ENCODE results near the gene POLR3H. TPM values are rescaled to one million over a fixed set of nuclear protein-coding genes. Genes with fewer than 3 reads are reported as not detected.
"Not testable (repeated sequence)": the region's sequence is repeated elsewhere in the genome, so short reads cannot be mapped to it uniquely, and the experiment has no call there.

POLR3H gene
- polyA plus RNA-seq, 4 donors = 25.7 to 30.5 (median 30.2) TPM

DNA sequence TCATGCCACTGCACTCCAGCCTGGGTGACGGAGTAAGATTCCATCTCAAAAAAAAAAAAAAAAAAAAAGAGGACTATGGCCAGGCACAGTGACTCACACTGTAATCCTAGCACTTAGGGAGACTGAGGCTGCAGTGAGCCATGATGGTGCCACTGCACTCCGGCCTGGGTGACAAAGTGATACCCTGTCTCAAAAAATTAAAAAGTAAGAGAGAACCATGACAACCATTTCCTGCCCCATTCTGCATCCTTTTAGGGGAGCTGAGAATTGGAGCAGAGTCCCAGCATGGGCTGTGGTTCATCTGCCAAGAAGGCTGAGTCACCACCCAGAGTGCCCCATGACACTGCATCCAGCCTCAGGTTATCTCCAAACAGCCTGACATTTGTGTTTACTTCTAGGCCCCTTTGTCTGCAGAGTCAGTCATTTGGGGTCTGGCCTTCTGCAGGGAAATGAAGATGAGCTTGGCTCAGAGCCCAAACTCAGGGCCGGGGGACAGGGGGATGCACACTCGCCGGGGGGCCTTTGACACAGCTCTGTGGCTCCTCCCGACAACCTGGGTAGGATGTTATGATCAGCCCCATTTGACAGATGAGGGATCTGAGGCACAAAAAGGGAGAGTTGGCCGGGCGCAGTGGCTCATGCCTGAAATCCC is 21.3 kb upstream of the POLR3H start:
- no peak for DNase-seq (ENCODE audit: low read depth in 4 of 4, low spot score in 3 of 4)

DNA sequence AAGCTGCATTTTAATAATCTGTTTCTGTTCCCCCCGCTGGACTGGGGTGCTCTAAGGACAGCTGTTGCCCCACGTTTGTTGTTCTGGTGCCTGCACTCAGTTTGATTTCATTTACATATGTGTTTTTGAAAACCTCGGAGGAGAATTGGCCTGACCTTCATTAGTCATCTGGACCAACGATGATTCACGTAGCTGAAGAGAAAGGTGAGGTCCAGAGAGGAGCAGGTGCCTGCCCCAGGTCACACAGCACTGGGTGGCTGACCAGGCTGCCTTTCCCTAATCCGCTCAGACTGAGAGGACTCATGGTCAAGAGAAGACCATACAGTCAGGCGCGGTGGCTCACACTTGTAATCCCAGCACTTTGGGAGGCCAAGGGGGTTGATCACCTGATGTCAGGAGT is 20.3 kb upstream of the POLR3H start:
- DNase-seq (ENCODE audit: low read depth in 4 of 4, low spot score in 3 of 4) = no peak

DNA sequence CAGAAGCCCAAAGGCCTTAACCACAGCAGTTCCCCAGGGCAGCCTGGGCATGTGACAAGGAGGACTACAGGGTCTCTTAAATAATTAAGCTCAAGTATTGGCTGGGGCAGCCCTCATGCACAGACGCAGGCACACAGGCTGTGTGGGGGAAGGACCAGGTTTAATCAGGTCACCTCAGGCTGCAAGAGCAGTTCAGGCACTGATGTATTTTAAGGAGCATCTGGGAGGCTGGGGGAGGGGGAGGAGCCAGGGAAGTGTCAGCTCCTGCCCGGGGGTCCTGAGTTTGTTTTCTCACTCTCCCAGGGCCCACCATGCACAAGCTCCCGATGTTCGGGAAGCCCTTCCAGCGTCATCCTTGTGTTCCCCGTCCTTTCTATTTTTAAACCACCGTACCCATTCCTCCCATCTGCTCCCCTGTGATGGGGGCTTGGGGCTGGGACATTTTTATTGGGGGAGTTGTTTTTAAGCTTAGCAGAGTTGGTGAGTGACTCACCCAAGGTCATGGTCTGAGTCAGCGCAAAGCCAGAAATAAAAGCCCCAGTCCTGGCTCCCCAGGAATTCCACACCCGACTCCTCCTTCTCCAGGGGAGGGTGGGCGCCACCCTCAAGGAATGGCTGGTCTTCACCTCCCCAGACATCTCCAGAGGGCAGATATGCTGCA is 18.9 kb upstream of the POLR3H start:
- no peak for DNase-seq (ENCODE audit: low read depth in 4 of 4, low spot score in 3 of 4)

DNA sequence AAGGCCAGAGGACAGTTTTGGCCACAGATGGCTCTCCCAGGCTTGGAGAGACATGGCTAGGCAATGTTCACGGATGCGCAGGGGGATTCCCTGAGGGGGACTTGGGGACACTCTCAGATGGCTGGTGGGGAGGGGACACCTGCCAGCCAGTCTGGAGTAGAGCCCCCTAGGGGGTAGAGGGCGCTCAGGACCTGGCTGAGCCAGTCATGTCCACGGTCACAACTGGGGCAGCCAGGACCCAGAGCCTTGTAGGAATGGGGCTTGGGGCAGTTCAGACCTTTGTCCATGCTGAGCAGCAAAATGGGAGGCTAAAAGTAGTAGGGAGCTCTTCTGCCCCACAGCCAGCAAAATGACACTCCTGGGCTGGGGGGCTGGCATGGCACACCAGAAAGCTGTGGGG is 18.2 kb upstream of the POLR3H start:
- no peak for DNase-seq (ENCODE audit: low read depth in 4 of 4, low spot score in 3 of 4)

DNA sequence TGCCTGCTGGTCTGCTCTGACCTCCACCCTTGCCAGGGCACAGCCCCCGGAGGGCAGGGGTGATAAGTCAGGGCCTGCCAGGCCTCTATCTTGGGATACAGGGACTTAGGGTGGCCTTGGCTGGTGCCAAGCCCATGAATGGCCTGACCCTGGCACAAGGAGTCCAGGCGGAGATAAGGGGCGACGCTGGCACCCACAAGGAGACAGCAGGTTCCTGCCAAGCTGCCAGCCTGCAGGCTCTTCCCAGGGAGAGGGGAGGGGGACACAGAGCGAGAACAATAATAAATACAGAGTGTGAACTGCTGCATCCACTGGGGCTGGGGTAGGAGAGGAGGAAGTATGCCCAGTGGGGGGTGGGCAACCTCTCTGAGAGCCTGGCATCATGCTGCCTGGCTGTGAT is 17.5 kb upstream of the POLR3H start:
- no peak for DNase-seq (ENCODE audit: low read depth in 4 of 4, low spot score in 3 of 4)

DNA sequence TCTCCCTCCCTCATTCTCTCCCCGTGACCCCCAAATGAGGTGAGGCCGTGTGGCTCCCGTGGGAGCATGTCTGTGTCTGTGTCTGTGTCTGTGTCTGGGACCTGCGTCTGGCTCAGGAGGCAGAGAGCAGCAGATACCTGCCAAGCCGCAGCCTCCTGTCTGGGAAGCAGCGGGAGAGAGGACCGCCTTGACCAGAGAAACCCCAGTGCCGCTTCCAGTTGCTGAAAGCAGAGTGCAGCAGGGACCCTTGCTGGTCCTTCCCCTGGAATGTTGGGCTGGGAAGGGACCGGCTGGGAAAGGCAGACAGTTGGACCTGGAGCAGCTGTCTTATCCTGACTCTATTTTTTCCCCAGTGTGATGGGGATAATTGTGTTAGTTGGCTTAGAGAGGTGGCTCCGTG is 17.1 kb upstream of the POLR3H start:
- DNase-seq (ENCODE audit: low read depth in 4 of 4, low spot score in 3 of 4) = no peak

DNA sequence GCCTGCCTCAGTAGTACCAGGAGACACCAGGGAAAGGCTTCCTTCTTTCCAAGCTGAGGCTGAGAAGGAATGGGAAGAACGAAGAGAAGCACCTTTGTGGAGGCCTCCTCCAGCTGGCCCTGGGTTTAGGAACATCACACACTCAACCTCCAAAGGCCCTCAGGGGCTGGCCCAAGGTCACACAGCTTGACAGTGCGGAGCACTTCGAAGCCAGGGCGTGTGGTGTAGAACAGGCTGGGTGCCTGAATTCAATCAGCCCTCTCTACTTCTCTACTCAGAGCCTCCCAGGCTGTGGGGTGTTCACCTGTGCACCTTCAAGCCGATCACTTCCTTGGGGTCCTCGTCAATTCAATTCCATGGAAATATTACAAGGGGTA is 15.8 kb upstream of the POLR3H start:
- DNase-seq (ENCODE audit: low read depth in 4 of 4, low spot score in 3 of 4) = no peak

DNA sequence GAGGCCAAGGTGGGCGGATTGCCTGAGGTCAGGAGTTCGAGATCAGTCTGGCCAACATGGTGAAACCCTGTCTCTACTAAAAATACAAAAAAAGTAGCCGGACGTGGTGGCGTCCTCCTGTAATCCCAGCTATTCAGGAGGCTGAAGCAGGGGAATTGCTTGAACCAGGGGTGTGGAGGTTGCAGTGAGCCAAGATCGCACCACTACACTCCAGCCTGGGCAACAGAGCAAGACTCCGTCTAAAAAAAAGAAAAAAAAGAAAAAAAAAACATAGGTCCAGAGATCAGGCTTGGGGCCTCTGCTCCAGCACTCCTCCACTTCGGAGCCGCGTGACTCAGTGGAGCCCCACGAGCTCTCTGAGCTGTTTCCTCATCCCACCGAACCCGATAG is 14.0 kb upstream of the POLR3H start:
- not testable (repeated sequence) for DNase-seq (ENCODE audit: low read depth in 4 of 4, low spot score in 3 of 4)

DNA sequence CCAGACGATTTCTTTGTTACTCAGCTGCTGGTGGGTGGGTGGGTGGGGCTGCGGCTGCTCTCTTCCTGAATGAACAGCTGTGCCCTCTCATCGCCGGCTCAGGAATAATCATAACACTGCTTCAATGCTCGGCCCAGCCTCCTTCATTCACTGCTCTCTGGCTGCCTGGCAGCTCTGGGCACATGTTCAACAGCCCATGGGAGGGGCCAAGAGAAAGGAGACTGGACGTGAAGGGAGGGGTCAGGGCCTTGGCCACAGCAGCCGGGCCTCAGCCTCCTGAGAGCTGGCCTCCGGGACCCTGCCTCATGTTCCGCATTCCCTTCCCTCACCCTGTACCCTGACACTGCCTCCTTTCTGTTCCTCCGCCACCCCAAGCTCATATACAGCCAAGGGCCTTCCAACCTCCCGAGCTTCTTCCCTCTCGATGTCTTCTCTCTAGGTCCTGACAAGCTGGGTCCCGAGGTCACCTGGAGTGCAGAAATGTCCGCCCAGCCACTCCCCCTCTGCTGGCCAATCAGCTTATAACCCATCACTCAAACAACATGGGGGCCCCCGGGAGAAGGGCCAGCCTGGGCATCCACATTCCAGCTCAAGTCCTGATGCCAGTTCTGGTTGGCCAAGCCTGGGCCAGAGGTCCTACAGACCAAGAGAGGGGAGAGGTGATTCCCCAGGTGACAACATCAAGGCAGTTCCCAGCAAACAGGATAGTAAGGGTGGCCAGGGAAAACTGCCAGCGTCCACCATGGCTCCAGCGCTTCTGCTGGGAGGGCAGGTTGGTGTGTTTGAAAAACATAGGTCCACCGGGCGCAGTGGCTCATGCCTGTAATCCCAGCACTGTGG is 13.4 kb upstream of the POLR3H start:
- DNase-seq (ENCODE audit: low read depth in 4 of 4, low spot score in 3 of 4) = no peak

DNA sequence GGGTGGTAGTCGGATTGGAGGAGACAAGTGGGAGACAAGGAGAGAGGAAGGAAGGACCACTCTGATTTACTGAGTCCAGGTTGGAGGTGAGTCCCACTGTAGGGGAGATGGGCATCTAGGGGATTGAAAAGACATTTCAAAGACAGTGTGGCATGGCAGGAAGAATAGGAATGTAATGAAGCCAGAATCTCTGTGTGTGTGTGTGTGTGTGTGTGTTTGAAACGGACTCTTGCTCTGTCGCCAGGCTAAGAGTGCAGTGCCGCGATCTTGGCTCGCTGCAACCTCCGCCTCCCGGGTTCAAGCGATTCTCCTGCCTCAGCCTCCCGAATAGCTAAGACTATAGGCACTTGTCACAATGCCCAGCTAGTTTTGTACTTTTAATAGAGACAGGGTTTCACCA is 12.3 kb upstream of the POLR3H start:
- DNase-seq (ENCODE audit: low read depth in 4 of 4, low spot score in 3 of 4) = no peak

DNA sequence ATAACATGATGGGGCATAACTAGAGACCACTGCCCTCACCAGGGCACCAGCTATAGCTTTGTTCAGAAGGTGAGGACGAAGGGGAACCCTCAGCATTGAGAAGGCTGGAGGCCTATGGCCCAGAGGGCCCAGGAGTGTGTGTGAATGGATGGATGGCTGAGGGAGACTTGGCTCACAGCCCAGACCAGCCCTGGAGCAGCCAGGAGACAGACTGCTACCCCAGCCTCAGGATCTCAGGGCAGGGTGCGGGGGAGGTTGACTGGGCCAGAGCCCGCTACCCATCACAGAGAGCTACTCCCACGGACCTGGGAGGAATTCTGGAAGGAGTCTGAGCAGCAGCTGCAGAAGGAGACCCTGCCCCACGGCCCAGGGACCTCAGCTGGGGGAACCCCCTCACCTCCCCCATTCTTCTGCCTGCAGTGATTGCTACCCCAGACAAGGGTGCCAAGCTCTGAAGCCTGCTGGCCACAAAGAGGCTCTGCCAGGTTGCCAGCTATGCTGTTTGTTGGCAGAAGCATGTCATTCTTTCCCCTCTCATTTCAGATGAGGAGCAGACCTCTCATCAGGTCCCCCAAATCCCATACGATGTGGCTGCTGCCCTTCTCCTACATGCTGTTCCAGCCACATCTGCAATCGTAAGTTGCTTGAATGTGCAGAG is 11.2 kb upstream of the POLR3H start:
- DNase-seq (ENCODE audit: low read depth in 4 of 4, low spot score in 3 of 4) = no peak

DNA sequence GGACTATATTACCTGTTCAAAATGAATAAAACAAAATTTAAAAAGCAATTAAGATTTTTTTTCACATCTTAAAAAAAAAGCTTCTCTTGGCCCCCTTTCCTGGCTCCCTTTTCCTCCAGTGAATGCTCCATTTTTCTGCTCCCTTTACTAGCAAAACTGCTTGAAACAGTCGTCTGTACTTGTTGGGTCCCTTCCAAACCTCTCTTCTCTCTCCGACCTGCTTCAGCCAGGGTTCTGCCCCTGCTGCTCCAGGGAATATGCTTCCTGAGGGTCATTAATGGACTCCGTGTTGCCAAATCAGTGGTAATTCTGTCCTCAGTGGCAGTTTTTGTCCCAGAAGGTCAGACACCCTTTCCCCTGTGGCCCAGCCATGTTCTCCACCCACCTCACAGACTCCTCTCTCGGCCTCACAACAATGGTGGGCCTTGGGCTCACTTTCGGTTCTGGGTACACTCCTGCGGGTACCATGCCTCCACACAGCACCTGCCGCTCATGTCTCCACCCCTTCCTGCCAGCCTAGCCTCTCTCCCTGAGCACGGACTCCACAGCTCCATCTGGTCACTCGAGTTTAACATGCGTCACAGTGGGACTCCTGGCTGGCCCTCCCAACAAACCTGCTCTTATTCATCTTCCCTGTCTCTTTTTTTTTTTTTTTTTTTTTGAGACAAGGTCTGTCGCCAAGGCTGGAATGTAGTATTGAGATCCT is 7.8 kb upstream of the POLR3H start:
- DNase-seq (ENCODE audit: low read depth in 4 of 4, low spot score in 3 of 4) = no peak

DNA sequence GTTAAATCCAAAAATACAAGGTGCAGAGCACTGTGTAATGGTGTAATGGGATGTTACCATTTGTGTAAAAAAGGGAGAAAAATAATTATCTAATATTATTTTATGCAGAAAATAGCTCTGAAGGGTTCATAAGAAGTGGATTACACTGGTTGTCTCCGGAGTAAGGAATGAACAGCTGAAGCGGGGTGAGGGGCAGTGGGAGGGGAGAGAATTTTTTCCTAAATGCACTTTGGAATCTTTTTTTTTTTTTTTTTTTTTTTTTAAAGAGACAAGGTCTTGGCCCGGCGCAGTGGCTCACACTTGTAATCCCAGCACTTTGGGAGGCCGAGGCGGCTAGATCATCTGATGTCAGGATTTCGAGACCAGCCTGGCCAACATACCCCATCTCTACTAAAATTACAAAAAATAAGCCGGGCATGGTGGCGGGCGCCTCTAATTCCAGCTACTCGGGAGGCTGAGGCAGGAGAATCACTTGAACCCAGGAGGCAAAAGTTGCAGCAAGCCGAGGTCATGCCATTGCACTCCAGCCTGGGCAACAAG is 6.8 kb upstream of the POLR3H start:
- no peak for DNase-seq (ENCODE audit: low read depth in 4 of 4, low spot score in 3 of 4)

DNA sequence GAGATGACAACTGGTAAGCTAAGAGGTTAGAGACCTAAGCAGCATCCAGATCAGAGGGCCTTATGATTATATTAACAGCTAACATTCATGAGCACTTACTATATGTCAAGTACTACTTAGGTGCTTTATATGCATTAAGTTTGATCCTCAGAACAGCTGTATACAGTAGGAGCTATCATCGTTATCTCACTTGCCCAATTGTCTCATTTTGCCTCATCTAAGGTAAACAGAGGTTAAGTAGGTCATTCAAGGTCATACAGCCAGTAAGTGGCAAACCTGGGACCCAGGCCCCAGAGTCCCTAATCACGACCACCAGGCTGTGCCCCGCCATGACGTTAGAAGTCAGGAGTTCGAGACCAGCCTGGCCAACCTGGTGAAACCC is 4.6 kb upstream of the POLR3H start:
- DNase-seq (ENCODE audit: low read depth in 4 of 4, low spot score in 3 of 4) = no peak

DNA sequence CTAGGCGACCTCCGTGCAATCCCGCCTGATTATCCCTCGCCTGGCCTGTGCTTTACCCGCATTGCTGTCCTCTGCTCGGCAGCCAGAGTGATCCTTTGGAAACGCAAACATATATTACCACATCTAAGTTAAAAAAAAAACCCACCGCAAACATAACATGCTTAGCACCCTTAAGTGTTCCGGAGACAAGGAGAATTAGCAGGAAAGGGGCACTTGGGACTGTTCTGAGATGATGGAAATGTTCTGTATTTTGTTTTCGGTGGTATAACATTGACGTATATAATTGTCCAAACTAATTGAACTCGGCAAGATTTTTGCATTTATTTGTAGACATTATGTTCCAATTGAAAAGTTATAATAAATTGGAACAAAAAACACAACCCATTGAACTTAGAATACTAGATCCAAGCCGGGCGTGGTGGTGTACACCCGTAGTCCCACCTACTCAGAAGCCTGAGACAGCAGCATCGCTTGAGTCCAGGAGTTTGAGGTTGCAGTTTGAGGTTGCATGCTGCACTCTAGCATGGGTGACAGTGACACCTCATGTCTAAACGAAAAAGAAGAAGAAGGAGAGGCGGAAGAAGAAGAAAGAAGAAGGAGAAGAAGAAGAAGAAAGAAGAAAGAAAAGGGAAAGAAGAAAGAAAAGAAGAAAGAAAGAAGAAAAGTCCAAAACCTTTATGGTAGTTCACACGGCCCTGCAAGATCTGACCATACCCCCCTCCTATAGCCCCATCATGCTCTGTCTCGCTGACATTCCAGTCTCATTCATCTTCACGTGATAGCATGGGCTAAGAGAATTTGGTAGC is 604 bp upstream of the POLR3H start:
- DNase-seq (ENCODE audit: low read depth in 4 of 4, low spot score in 3 of 4) = no peak

DNA sequence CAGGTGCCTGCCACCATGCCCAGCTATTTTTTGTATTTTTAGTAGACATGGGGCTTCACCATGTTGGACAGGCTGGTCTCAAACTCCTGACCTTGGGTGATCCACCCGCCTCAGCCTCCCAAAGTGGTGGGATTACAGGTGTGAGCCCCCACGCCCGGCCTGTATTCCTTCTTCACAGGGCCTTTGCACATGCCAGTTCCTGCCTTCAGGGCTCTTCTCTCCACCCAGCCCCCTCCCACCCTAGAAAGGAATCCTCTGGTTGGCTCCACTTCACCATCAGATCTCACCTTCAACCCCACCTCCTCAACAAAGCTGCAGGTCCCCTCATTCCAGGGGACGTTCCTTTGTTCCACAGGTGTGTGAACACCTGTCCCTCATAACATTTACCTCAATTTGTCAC is 2.0 kb downstream of the POLR3H start:
- DNase-seq (ENCODE audit: low read depth in 4 of 4, low spot score in 3 of 4) = no peak

DNA sequence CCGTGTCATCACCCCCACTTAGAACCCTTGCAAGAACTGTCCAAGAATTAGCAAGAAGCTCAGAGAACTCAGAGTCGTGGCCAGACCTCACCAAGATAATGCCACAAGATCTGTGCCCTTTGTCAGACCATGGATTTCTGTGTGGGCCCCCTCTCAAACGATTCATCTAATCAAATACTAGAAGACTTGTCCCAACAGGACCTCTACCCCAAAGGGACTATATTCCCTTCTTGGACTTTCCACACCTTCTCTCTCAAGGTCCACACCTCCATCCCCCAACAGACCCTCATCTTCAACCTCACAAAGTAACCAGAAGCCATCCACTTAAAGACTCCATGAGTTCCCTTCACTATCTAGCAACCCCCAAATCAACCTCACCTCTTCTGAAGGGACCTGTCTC is 2.8 kb downstream of the POLR3H start:
- no peak for DNase-seq (ENCODE audit: low read depth in 4 of 4, low spot score in 3 of 4)

DNA sequence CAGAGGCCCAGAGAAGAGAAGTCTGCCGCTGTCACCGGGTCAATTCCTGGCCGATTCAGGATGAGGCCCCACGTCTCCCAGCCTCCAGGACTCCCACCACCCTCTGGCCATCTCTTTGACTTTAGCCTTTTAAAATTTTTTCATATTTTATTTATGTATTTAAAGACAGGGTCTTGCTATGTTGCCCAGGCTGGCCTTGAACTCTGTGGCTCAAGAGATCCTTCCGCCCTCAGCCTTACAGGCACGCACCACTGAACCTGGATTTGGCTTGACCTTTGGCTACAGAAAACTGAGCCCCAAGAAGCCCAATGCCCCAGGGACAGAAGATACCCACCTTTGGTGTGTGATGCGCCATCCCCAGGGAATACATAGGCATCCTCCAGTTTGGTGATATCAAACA is 3.9 kb downstream of the POLR3H start:
- no peak for DNase-seq (ENCODE audit: low read depth in 4 of 4, low spot score in 3 of 4)

DNA sequence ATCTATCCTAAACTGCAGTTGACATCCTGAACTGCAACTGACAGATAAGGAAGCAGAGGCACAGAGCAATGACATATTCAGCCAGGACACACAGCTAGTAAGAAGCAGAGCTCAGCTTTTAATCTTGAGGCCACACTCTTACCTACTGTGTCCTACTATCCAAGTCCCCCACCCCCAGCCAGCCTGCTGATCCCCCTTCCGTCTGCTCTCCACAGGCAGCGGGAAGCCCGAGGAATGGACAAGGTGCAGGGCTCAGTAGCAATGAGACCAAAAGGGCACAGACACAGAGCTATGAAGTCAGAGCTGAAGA is 4.3 kb downstream of the POLR3H start:
- DNase-seq (ENCODE audit: low read depth in 4 of 4, low spot score in 3 of 4) = no peak
